GM21619 (cell line): ENCODE measurements around the gene GLYATL3.
"Not testable (repeated sequence)": the region's sequence is repeated elsewhere in the genome, so short reads cannot be mapped to it uniquely, and the experiment has no call there.

Source experiments
- ATAC-seq: cut with Tn5 transposase; IDR thresholded peaks from one replicate; pipeline ENCODE4 v1.9.1; 2021; ENCODE audit not compliant: unreplicated experiment

Gene GLYATL3

GRCh38 chr6:49499623-49500022 is at the start of gene GLYATL3:
Gene GLYATL3 (plus strand): TSS chr6:49499923. CDS start chr6:49511991, 12,068 bp downstream.
- no peak for ATAC-seq

GRCh38 chr6:49453221-49453620 is 46.5 kb upstream of the GLYATL3 start:
- ATAC-seq: no peak

GRCh38 chr6:49454787-49455709 is 44.7 kb upstream of the GLYATL3 start:
- ATAC-seq: peak; percentile 52

GRCh38 chr6:49457771-49458170 is 42.0 kb upstream of the GLYATL3 start:
- no peak for ATAC-seq

GRCh38 chr6:49462071-49462470 is 37.7 kb upstream of the GLYATL3 start:
- ATAC-seq: no peak

GRCh38 chr6:49462599-49462926 is 37.2 kb upstream of the GLYATL3 start:
- ATAC-seq: peak; percentile 3

- ATAC-seq: peak; percentile 99
Measured at GRCh38 chr6:49462927-49463611, 36.7 kb upstream of the GLYATL3 start, which contains the start of the genes CENPQ and MMUT. Gene CENPQ (plus strand): TSS chr6:49463370. CDS start chr6:49470177, 6,807 bp downstream. Gene MMUT (minus strand): TSS chr6:49463253. CDS start chr6:49459466, 3,787 bp downstream.

GRCh38 chr6:49463612-49463967 is 36.1 kb upstream of the GLYATL3 start:
- peak; percentile 1 for ATAC-seq

- ATAC-seq: no peak
Measured at GRCh38 chr6:49464691-49465090, 35.0 kb upstream of the GLYATL3 start.

GRCh38 chr6:49468042-49468441 is 31.7 kb upstream of the GLYATL3 start:
- no peak for ATAC-seq

- not testable (repeated sequence) for ATAC-seq
Measured at GRCh38 chr6:49476564-49476963, 23.2 kb upstream of the GLYATL3 start.

- no peak for ATAC-seq
Measured at GRCh38 chr6:49479308-49479970, 20.3 kb upstream of the GLYATL3 start.

GRCh38 chr6:49481846-49482245 is 17.9 kb upstream of the GLYATL3 start:
- ATAC-seq: not testable (repeated sequence)

- ATAC-seq: not testable (repeated sequence)
Measured at GRCh38 chr6:49483380-49483779, 16.3 kb upstream of the GLYATL3 start.

- ATAC-seq: no peak
Measured at GRCh38 chr6:49490633-49491032, 9.1 kb upstream of the GLYATL3 start.

GRCh38 chr6:49497304-49497703 is 2.4 kb upstream of the GLYATL3 start:
- ATAC-seq: no peak

GRCh38 chr6:49499126-49499525 is 597 bp upstream of the GLYATL3 start:
- ATAC-seq: no peak

- ATAC-seq: no peak
Measured at GRCh38 chr6:49504666-49505065, 4.9 kb downstream of the GLYATL3 start.

GRCh38 chr6:49506569-49507111 is 6.9 kb downstream of the GLYATL3 start:
- ATAC-seq: no peak

GRCh38 chr6:49509342-49509741 is 9.6 kb downstream of the GLYATL3 start:
- ATAC-seq: no peak
